ENCODE data around the gene TSEN2. TPM values are rescaled to one million over a fixed set of nuclear protein-coding genes. Genes with fewer than 3 reads are reported as not detected.

TSEN2 gene
- total RNA-seq, 1 experiment from 2014 or later = 22.0 TPM

- no peak overlapping the region for H3T11ph ChIP-seq (ENCODE audit: low read length)
- H3K9ac ChIP-seq (ENCODE audit: extremely low read depth, insufficient read length, low read length) = no peak overlapping the region
- TF ChIP-seq, protein P1, sequence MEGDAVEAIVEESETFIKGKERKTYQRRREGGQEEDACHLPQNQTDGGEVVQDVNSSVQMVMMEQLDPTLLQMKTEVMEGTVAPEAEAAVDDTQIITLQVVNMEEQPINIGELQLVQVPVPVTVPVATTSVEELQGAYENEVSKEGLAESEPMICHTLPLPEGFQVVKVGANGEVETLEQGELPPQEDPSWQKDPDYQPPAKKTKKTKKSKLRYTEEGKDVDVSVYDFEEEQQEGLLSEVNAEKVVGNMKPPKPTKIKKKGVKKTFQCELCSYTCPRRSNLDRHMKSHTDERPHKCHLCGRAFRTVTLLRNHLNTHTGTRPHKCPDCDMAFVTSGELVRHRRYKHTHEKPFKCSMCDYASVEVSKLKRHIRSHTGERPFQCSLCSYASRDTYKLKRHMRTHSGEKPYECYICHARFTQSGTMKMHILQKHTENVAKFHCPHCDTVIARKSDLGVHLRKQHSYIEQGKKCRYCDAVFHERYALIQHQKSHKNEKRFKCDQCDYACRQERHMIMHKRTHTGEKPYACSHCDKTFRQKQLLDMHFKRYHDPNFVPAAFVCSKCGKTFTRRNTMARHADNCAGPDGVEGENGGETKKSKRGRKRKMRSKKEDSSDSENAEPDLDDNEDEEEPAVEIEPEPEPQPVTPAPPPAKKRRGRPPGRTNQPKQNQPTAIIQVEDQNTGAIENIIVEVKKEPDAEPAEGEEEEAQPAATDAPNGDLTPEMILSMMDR (conservative IDR thresholded peaks at IDR 0.05) = no peak
- Mint-ChIP-seq H3K36me3 (ENCODE audit: insufficient read depth in 1 of 3, low read depth in 3 of 3) (peaks cover 15 to 42% (median 40%) of the 10 kb centered on the region in 3 experiments; a peak in 6 of 7 replicates), H3K4me1 (peaks cover 2% of the 10 kb centered on the region in 2 experiments), H3K9me3 (no peaks in the 10 kb centered on the region), H3K27me3 (ENCODE audit: low read depth) (no peaks in the 10 kb centered on the region), H3K4me3 (no peak overlapping the region), H3K27ac (no peak overlapping the region)
- H4K20me1 ChIP-seq (ENCODE audit: control insufficient read depth, insufficient read depth, insufficient read length) = no peaks in the 10 kb centered on the region
- no peaks in the 10 kb centered on the region for H3K79me1 ChIP-seq (ENCODE audit: insufficient read depth, low read depth, low read length, poor library complexity, severe bottlenecking)
- no peak overlapping the region for H2BK20ac ChIP-seq (ENCODE audit: low read depth, low read length, poor library complexity, severe bottlenecking)
- H3K14ac ChIP-seq (ENCODE audit: insufficient read depth, low read length) = no peak overlapping the region
- H3K27me3 ChIP-seq (ENCODE audit: insufficient read depth, low read length) = no peaks in the 10 kb centered on the region
- WGBS (ENCODE audit: extremely low coverage, insufficient read length, low lambda C conversion rate) = no CpG with 5 or more reads among the region's 3 CpGs
- peaks cover 3% of the 10 kb centered on the region; the same call in 1 of the 2 replicates for H3K79me2 ChIP-seq (ENCODE audit: insufficient read depth, low read length)
- H3K23ac ChIP-seq (ENCODE audit: insufficient read length, low read depth, low read length) = no peak overlapping the region
- H2BK15ac ChIP-seq (ENCODE audit: low read depth, low read length) = no peak overlapping the region
- no peak overlapping the region for H2BK12ac ChIP-seq (ENCODE audit: insufficient read length, low read depth, low read length)
- H2BK120ac ChIP-seq (ENCODE audit: low read depth, low read length, poor library complexity, severe bottlenecking) = no peak overlapping the region
- H3K23me2 ChIP-seq (ENCODE audit: insufficient read length, low read depth, low read length, poor library complexity, severe bottlenecking) = no peaks in the 10 kb centered on the region
- no peak overlapping the region for H3K4me2 ChIP-seq (ENCODE audit: insufficient read depth, insufficient read length, low read length)
- no peak overlapping the region for H2BK5ac ChIP-seq (ENCODE audit: insufficient read length, low read length)
- H2AFZ ChIP-seq (ENCODE audit: low read length) = no peak overlapping the region
- H3K18ac ChIP-seq (ENCODE audit: insufficient read length, low read depth, low read length) = no peak overlapping the region
- no peak overlapping the region for H4K8ac ChIP-seq (replicated peaks; ENCODE audit: insufficient read length, low read depth, low read length)
- H4K5ac ChIP-seq (ENCODE audit: insufficient read length, low read depth, low read length) = no peak overlapping the region
- H3K27ac ChIP-seq (ENCODE audit: insufficient read length, low read depth, low read length) = no peak overlapping the region
- no peak overlapping the region for H3K4ac ChIP-seq (ENCODE audit: low read depth, low read length)
- no peaks in the 10 kb centered on the region for H3K9me3 ChIP-seq (ENCODE audit: control insufficient read depth, low read depth, low read length)
- H2AK5ac ChIP-seq (ENCODE audit: insufficient read length, low read length) = no peak overlapping the region
- H3K4me1 ChIP-seq (ENCODE audit: insufficient read depth, low read length) = no peaks in the 10 kb centered on the region
- H4K91ac ChIP-seq (ENCODE audit: insufficient read length, low read depth, low read length) = no peak overlapping the region
- no peak for DNase-seq
- H3K56ac ChIP-seq (ENCODE audit: insufficient read length, low read depth, low read length) = no peak overlapping the region
Measured at GRCh38 chr3:12490547-12490946, 6.3 kb downstream of the TSEN2 start.

All from H9 (cell line).